ENCODE measurements around the gene CACNG5.

The CACNG5 gene

GRCh38 chr17:66834919-66835454 lies at the start of gene CACNG5:
Gene CACNG5 (plus strand): TSS chr17:66835117. CDS start chr17:66877333, 42,216 bp downstream.
- no peak for DNase-seq

- no peak for DNase-seq
Measured at GRCh38 chr17:66786107-66786506, 48.8 kb upstream of the CACNG5 start.

GRCh38 chr17:66787914-66788313 lies 47.0 kb upstream of the CACNG5 start:
- DNase-seq: no peak

- DNase-seq: no peak
Measured at GRCh38 chr17:66789093-66789492, 45.8 kb upstream of the CACNG5 start.

DNA sequence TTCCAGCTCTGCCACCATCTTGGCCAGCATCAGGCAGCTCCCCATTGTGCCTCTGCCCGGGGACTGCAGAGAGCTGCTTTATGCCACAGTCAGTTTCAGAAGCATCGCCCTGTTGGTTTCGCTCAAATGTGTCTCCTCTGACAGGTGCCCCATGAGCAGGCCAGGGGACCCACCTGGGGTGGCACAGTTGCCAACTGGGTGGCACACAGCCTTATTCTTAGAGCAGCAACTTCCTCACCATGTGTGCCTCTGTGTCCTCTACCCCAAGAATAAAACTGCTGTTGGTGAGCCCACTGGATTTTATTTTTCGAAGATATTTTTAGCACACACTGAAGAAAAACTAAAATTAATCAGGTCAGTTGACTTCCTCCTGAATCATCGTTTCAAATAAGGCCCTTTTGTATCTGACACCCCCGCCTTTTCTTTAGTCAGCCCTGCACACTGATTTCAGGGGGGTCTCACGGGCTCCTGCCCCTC lies 44.9 kb upstream of the CACNG5 start:
- no peak for DNase-seq

- no peak for DNase-seq
Measured at GRCh38 chr17:66790501-66791061, 44.3 kb upstream of the CACNG5 start.

GRCh38 chr17:66791347-66791746 lies 43.6 kb upstream of the CACNG5 start:
- DNase-seq: no peak

DNA sequence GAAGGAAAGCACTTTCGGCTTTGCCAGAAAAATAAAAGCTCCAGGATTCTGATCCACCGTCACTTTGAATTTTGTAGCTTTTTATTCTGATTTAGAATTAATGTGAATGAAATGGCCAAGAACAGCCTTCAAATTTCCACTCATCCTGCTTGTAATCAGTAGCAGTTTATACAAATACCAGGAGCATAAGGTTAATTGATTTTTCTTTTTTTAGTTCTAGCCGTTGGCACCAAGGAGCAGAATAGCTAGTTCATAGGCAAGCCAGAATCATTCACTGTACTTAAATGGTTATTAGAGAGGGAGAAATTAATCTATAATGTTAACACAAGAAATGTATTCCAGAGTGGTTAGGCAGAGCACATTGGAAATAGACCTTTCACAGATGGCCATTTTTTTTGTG lies 41.1 kb upstream of the CACNG5 start:
- no peak for DNase-seq

- DNase-seq: no peak
Measured at GRCh38 chr17:66795486-66795885, 39.4 kb upstream of the CACNG5 start.

- no peak for DNase-seq
Measured at GRCh38 chr17:66799849-66800537, 34.9 kb upstream of the CACNG5 start.

DNA sequence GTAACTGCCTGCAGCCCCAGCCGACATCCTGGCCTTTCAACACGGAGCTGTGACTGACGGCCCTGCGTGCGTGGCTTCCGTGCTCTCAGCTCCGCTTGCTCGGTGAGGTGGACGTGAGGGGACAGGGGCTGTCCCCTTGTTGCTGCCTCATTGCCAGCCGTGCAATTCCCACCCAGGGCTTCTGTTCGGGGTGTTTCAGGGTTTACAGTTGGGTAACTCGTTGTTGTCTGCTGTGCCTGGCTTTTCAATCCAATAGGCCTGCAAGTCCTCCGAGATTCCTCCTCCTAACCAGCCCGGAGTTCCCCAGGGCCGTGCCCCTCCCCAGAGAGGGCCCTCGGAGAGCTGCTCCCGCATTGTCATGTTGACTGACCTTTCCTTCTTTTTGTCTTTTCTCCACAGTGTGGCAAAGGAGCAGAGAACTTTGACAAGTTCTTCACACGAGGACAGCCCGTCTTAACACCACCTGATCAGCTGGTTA lies 31.4 kb upstream of the CACNG5 start:
- DNase-seq: no peak

DNA sequence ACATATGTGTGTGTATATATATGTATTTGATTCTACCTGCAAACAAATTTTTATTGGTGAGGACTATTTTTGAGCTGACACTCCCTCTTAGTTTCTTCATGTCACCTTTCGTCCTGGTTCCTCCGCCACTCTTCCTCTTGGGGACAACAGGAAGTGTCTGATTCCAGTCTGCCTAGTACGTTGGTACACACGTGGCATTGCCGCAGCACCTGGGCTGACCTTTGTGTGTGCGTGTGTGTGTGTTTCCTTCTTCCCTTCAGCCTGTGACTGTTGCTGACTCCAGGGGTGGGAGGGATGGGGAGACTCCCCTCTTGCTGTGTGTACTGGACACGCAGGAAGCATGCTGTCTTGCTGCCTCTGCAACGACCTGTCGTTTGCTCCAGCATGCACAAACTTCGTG lies 29.4 kb upstream of the CACNG5 start:
- no peak for DNase-seq

- DNase-seq: no peak
Measured at GRCh38 chr17:66807182-66807581, 27.7 kb upstream of the CACNG5 start.

DNA sequence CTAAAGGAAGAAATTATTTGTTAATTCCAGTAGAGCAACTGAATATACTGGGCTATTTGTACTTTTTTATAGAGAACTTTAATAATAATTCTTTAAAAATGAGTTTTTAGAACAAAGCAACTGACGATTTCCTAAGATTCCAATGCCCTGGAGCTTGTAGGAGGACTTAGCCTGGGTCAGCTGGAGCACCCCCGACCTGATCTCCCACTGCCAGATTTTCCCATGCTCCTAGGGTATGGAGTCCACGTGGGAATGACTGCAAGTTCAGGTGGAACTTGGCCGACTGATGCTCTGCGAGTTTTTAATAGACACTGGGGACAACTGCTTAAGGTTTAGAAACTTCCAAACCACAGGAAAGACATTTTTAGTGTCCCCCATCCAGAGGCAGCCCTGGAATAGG lies 25.5 kb upstream of the CACNG5 start:
- DNase-seq: no peak

GRCh38 chr17:66810951-66811682 lies 23.8 kb upstream of the CACNG5 start:
- DNase-seq: no peak

GRCh38 chr17:66811683-66812054 lies 23.2 kb upstream of the CACNG5 start:
- no peak for DNase-seq

GRCh38 chr17:66812571-66812970 lies 22.3 kb upstream of the CACNG5 start:
- DNase-seq: no peak

DNA sequence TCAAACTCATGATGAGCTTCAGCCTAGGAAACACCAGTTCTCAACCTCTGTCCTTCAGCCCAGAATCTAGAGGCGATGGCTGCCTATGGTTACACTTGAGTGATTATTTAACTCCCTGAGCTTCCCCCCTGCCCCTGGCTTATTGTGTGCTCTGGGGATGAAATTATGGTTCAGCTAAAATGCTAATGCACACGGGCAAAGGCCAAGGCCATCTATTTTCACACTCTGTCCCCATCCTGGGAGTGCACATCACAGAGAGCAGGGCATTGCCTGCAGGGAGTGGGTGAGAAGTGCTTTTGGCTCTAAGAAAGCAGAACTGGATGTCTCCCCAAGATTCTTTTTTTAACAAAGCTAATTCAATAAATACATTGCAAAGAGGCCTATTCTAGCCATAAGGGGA lies 21.6 kb upstream of the CACNG5 start:
- no peak for DNase-seq

DNA sequence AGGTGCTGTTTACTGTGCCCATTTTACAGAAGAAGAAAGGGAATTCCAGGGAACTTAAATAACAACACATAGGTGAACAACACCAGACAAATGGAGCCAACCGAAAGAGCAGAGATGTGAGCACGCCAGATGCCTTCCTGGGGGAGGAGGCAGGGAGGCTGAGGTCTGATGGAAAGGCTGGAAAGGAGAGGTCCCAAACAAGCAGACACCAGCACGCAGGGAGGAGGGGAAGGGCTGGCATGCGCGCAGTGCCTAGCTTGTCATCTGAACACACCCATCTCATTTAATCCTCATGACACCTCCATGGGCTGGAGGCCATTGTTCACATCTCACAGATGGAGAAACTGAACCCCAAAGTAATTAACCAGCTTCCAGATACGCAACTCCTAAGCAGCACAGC lies 20.9 kb upstream of the CACNG5 start:
- DNase-seq: no peak

- DNase-seq: no peak
Measured at GRCh38 chr17:66814570-66814969, 20.3 kb upstream of the CACNG5 start.

- no peak for DNase-seq
Measured at GRCh38 chr17:66817750-66818149, 17.2 kb upstream of the CACNG5 start.

DNA sequence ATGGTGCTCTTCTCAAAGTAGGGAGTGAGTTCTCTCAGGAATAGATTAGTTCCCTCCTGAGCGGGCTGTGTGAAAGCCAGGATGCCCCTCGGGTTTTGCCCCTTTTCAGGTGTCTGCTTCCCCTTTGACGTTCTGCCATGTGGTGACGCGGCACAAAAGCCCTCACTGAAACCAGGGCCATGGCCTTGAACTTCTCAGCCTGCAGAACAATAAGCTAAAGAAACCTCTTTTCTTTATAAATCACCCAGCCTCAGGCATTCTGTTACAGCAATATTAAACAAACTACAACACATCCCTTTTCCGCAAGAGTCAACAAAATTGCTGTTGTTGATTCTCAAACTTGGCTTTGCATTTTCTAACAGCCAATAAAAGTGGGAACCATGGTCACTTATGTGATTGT lies 15.5 kb upstream of the CACNG5 start:
- no peak for DNase-seq

DNA sequence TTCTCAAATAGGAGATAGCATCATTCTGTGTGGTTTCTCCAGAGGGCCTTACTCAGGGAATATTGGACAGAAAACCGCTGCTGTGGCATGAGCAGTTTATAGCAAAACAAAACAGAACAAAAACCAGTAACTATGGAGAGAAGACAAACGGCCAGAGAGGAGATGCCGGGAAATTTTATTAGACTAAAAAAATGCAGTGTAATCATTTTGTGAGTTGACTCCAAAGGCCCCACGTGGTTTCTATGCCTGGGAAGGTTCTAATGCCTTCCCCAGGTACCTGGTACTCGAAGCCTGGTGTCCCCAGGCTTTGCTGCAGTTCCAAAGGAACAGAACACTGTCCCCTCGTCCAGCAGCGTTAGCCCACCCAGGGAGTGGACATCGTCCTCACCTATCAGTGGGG lies 12.9 kb upstream of the CACNG5 start:
- DNase-seq: no peak

- no peak for DNase-seq
Measured at GRCh38 chr17:66826856-66827255, 8.1 kb upstream of the CACNG5 start.
